SK-N-SH treated with all-trans-retinoic acid at 6 μM for 48 hours (cell line): ENCODE results near the gene SPINK4.

Source experiments
- BACH2 ChIP-seq: fragments of 250-450 bp; sonication (Bioruptor Pico); IDR thresholded peaks from 2 replicates; pipeline ENCODE4 v1.9.0; 2021; ENCODE audit warnings: mild to moderate bottlenecking, borderline replicate concordance
- CREB5 ChIP-seq: fragments of 250-450 bp; sonication (Bioruptor Pico); IDR thresholded peaks from 2 replicates; pipeline ENCODE4 v1.5.1; 2020; ENCODE audit warnings: low read depth, mild to moderate bottlenecking, moderate library complexity
- ISL1 ChIP-seq: fragments of 250-450 bp; sonication (Bioruptor Pico); IDR thresholded peaks from 2 replicates; pipeline ENCODE4 v2.1.2; 2022; ENCODE audit warnings: mild to moderate bottlenecking, moderate library complexity
- RARB ChIP-seq: fragments of 250-450 bp; sonication (Bioruptor Pico); IDR thresholded peaks from 2 replicates; pipeline ENCODE4 v1.8.0; 2021; ENCODE audit warnings: mild to moderate bottlenecking, moderate library complexity
- TOX ChIP-seq: fragments of 250-450 bp; sonication (Bioruptor Pico); IDR thresholded peaks from 2 replicates; pipeline ENCODE4 v1.8.0; 2021; ENCODE audit warnings: mild to moderate bottlenecking, moderate library complexity, borderline replicate concordance
- ZC3H10 ChIP-seq: fragments of 250-450 bp; sonication (Bioruptor Pico); IDR thresholded peaks from 2 replicates; pipeline ENCODE4 v1.5.1; 2021; ENCODE audit warnings: mild to moderate bottlenecking, moderate library complexity
- ZFP3 ChIP-seq: fragments of 250-450 bp; sonication (Bioruptor Pico); IDR thresholded peaks from 2 replicates; pipeline ENCODE4 v1.5.0; 2020; ENCODE audit warnings: mild to moderate bottlenecking, moderate library complexity
- ZFP30 ChIP-seq: fragments of 450-650 bp; formaldehyde crosslinking; IDR thresholded peaks from 2 replicates; pipeline ENCODE4 v1.5.0; 2022; ENCODE audit warnings: mild to moderate bottlenecking, moderate library complexity
- ZNF8 ChIP-seq: fragments of 450-650 bp; formaldehyde crosslinking; IDR thresholded peaks from 2 replicates; pipeline ENCODE4 v1.5.0; 2020; ENCODE audit warnings: mild to moderate bottlenecking, moderate library complexity

GRCh38 chr9:33267151-33267767 lies 27.3 kb downstream of the SPINK4 start:
- TF ChIP-seq ZFP3 (CRISPR knock-in tag), result no peak
- no peak for TF ChIP-seq ISL1
- no peak for TF ChIP-seq ZC3H10
- no peak for TF ChIP-seq BACH2
- no peak for TF ChIP-seq RARB (CRISPR knock-in tag)
- TF ChIP-seq ZFP30 (CRISPR knock-in tag), result no peak
- TF ChIP-seq CREB5 (CRISPR knock-in tag), result no peak
- TF ChIP-seq TOX, result no peak
- no peak for TF ChIP-seq ZNF8 (CRISPR knock-in tag)
